GM21737 (cell line): ENCODE data around the gene PDK2.

ENCODE experiments used
- ATAC-seq: cut with Tn5 transposase; IDR thresholded peaks from one replicate; pipeline ENCODE4 v1.9.1; 2021; ENCODE audit warnings: mild to moderate bottlenecking, moderate library complexity; ENCODE audit not compliant: unreplicated experiment

Gene PDK2

DNA sequence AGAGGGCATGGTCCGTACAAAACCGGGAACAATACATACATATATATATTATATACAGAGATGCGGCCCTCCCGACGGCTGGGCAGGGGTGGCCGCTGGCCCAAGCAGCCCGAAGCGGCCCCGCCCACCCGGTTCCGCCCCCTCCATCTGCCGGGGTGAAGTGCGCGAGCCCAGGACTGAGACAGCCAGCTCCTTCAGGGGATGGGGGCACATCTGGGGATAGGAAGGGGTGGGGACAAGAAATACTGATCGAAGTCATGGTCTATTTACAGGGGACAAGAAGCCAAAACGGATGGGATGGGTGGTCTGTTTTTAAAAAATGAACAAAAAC, 38.6 kb downstream of the PDK2 start:
- ATAC-seq = no peak

DNA sequence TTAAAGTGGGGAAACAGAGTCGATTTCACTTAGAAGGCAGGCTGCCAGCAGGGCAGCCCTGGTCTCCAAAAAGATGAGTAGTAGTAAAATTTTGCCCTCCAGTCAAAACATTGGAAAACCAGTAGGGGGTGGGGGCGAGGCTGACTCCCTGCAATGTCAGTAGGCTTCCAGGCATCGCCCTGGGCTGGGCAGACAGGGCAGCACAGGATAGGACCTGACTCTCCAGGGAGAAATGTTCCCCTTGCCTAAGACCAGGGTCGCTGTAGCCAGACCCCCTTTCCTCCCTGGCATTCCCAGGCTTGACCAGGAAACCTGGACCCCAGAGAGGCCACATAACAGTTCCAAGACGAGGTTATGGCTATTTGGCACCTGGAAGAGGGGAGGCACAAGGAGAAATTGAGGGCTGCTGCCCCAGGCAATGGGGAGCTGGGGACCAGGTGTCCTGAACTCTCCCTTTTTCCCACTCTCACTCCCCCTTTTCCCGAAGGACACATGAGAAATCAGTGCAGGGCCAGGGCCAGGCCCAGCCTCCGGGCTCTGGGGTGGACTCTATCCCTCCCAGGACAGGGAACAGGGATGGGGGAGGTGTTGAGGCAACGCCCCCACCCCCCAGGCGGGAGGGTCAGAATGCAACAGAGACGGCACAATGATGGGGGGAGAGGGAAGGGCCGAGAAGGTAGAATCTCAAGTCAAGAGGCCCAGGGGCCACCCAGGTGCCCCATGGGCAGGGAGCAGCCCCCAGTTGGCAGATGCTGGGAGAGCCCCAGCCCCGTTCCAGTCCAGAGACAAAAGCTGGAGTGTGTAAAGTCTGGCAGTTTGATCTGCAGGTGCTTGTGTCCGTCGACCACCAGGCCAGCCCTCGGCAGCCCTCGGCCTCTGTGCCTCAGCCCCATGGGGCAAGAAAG, 39.3 kb downstream of the PDK2 start:
- no peak for ATAC-seq

DNA sequence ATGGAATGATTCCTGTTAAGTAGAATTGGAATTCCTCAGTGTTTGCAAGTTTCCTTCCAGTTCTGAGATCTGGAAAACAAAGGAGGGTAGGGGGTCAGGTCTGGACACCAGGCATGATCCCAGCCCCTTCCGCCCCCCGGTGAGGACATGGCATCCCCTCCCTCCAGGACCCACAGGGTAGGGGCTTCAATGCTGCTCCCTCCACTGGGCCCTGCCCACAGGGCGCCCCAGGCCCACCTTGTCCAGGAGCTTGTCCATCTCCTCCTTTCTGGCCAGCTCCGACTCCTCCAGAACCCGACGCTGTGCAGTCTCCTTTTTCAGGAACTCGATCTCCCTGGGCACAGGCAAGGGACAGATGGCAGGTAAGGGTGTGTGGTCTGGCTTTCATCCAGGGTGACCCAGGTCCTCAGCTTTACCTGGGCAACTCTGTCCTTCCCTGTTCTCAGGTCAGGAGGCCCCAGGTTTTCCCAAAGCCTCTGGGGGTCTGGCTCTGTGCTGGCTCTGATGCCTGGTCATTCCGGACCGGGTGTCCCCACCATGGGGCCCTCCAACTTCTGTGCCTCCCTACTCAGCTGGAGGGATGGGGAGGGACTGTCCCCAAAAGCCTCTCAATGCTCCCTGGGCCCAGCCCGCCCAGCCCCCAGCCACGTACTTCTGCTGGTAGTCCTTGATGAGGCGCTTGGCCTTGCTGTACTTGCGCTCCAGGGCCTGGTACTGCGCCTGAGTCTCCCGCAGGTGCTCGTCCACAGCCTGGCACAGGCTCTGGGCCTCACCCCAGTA, 40.4 kb downstream of the PDK2 start:
- no peak for ATAC-seq

DNA sequence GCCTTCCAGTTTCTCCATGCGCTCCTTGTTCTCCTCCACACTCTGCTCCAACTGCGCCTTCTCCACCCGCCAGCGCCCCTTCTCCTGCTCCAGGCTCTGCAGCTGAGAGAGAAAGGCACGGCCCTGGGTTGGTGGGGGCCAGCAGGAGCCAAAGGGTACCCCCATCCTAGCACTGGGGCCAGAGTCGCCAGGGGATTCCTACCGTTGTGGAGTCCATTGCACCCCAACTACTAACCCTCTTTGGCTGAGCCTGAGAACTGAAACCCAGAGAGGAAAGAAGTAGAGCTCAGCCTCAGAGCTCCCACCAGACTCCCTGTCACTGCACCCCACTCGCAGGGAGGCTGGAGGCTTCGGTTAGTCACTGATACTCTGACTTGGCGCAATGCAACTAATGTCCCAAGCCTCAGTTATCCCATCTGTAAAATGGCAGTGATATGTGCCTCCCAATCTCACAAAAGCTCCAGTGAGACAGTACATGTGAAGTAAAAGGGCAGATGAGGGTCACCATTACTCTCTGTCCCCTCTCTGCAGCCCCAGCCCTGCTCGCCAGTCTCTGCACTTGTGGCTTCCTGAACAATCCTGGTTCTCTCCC, 41.0 kb downstream of the PDK2 start:
- no peak for ATAC-seq

DNA sequence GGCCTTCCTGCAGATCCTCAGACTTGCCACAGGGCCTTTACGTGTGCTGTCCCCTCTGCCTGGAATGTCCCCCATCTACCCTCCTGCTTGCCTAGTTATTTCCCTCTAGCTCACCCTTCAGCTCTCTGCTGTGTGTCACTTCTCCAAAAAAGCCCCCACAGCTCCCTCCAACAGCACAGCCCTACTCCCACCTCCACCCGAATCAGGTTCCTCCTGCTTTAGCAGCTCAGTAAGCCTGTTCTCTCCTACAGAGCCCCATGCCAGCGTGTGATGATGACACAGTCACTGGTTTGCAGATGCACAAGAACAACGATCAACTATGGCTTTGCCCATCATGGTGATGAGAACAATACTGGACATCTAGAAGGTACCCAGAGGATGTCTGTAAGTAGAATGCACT, 41.9 kb downstream of the PDK2 start:
- no peak for ATAC-seq

DNA sequence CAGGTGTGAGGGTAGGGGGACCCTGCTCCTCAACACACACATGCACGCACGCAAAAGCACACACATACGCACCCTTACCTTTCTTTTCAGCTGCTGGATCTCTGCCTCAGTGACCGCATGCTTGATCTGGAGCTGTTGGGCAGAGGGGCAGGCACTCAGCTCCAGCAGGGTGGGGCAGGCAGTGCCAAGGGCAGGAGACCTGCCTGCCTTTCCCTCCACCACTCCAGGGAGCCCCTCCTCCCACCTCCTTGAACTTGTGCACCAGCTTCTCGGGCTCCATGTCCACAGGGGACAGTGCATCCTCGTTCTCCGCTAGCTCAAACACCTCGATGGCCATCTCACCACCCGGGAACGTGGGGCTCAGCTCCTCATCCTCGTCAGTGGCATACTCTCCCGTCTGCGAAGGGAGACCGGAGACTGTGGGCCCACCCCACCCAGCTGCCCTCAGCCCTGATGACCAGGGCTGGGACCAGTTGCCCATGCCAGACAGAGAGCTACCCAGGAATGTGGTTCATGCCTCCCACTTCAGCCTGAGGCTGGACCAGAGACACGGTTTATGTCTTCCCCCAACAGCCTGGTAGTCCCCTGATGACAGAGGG, 44.1 kb downstream of the PDK2 start:
- no peak for ATAC-seq

DNA sequence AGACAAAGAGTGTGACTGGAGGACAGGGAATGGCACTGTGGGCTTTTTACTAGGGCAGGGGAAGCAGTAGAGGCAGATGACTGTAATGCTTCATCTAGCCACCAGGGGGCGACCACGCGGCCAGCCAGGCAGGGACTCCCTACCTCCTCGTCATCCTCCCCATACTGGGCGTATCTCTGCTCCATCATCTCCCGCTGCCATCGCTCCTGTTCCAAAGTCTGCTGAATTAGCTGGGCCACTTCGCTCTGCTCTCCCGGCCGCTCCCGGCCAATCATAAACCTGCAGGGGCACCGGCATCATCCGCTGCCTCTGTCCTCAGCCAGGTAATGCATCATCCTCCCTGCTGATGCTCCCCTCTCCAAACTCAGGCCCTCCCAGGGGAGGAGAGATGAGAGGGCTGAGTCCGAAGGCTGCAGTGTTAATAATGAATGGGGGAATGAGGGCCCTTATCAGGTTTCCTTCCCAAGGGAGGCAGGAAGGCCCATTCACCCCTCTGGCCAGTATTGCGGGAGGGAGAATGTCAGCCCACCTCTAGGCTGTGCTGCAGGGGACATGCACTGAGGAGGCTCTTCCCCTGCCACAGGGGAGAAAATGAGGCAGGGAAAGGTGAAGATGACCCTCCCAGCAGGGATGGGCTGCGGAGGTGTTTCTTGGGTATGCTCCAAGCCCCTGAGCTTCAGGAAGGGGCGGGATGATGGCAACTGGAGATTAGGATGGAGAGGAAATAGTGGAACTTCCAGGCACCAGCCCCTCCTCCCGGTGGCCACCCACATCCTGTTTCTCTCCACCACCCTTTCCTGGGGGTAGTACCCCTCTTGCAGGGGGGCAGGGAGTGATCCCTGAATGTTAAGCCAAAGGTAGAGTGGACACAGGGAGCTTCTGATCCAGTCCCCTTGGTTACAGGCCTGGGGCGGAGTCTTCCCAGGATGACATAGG, 45.1 kb downstream of the PDK2 start:
- ATAC-seq = no peak

DNA sequence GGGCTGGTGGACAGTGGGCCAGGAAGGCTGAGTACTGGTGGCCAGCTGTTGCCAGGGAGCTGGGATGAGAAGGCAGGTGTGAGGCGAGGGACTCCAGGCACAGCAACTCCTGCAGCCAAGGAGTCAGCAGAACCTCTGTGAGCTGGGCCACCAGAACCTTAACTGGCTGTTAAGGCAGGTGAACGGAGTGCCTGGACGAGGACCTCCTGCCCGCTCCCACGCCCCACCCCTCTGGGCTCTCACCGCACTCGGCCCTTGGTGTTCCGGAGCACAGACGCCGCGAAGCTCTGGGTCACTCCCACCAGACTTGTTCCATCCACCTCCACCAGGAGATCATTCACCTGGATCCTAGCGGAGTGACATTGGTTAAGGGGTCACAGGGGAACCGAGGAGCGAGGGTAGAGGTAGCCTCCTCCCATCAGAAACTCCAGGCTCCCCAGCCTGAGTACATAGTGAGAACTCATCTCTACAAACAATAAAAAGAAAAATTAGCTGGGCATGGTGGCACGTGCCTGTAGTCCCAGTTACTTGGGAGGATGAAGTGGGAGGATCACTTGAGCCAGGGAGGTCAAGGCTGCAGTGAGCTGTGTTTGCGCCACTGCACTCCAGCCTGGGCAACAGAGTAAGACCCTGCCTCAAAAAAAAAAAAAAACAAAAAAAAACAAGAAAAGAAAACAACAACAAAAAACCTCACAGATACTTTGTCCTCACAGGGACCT, 46.0 kb downstream of the PDK2 start:
- no peak for ATAC-seq

DNA sequence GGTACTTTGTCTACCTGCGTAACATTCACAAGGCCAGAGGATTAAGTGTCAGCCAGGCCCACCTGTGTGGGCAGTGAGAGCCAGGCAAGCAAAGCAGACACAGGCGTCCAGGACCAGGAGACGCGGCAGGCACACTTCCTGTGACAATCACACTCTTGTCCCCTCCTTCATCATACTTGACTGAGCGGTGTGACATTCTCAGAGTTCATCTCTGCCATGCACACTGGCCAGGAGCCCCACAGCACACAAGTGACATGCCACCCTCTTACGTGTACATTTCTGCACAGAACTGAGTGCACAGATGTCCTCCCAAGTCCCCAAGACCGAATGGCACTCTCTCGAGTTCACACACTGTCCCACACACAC, 46.6 kb downstream of the PDK2 start:
- ATAC-seq = no peak

DNA sequence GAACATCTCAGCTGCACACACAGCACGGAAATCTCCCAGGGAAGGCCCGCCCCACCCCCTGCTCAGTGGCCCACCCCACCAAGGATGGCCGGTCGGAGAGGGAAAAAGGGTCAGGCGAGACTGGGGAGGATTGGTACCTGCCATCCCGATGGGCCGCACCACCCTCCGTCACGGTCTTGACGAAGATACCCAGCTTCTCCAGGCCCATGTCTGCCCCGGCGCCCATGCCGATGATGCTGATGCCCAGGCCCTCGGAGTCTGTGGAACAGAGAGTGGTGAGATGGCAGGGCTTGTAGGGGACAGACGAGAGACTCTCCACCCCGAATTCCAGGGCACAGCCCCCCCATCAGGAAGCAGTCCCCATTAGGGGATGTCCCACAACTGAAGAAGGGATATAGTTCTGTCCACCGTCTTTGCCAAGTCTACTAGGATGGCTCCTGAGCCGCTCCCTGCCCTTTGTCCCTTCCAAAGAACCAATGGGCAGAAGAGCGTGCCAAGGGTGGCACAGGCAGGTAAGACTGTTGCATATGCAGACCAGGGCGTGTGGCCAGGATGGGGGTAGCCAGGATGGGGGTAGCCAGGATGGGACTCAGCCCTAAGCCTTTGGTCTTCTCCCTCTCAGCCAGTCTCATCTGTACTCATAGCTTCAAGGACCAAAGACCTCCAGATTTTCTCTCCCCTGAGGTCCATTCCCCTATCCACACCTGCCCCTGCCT, 48.5 kb downstream of the PDK2 start:
- ATAC-seq = no peak

DNA sequence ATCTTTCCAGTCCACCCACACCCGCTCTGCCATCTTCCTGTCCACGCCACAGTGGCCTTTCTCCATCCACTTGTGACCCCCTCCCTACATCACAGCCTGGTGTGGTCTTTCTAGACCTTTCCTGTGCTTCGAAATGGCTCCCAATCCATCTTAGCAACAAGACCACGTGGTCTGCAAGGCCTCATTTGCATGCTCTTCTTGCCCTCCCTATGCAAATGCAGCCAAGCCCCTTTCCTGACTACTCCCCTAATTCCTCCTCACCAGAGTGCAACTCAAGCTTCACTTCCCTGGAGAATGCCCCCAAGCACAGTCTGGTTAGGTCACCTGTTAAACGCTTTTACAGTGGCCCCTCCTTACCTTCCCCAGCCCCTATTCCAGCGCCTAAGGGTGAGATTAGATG, 49.2 kb downstream of the PDK2 start:
- no peak for ATAC-seq

DNA sequence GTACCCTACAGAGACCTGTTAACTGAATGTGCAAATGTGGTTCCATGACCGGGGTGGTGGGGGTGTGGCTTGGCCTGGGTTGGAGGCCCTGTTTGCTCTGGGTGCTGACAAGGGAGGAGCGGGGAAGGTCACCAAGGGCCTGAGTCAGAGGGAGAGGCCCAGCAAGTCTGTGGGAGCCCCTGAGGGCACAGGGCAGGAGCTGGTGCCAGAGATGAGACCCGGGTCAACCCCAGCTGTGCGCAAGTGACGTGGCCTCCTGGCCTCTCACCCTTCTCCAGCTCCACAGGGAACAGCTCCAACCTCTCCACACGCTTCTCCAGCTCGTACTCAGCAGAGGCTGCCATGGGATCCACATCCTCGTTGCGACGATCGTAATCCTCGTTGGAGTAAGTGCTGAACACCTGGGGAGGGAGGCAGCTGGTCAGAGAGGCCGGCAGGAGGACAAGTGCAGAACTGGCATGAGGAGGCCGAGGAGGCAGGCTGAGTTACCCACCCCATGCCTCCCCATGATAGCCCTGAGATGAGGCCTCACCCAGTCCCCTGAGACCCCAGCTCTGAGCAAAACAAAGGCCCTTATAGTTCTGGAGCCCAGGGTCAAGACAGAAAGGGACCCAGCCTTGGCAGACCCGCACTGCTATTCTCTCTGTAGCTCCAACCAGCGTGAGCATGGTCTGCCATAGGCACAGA, 49.8 kb downstream of the PDK2 start:
- ATAC-seq = no peak

DNA sequence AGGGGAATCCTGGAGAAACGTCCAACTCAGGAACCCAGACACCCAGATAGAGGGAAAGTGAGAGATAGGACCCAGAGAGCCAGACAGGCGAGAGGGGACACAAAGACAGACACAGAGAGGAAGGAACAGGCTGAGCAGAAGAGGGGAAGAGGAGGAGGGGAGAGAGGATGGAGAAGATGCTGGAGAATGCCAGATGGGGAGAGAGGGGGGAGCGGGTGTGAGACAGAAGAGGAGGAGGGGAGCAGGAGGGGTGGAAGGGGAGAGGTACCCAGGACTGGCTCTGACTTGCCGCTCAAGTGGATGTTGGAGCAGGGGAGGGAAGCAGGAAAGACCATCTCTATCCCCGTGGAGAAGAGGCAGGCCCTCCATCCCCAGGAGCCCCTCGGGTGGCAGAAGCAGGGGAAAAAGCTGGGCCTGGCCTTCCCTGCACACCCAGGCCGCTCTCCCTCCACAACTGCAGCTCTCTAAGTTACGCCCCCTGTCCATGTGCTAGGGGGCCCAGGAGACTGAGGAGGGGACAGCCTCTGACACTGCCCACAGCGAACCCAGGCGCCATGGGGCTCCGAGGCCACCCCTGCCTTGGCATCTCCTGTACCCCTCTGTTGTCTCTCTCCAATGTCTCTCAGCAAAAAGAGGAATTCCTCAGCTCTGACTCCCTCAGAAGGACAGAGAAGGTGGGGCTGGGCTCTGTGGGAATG, 50.5 kb downstream of the PDK2 start:
- ATAC-seq = no peak

DNA sequence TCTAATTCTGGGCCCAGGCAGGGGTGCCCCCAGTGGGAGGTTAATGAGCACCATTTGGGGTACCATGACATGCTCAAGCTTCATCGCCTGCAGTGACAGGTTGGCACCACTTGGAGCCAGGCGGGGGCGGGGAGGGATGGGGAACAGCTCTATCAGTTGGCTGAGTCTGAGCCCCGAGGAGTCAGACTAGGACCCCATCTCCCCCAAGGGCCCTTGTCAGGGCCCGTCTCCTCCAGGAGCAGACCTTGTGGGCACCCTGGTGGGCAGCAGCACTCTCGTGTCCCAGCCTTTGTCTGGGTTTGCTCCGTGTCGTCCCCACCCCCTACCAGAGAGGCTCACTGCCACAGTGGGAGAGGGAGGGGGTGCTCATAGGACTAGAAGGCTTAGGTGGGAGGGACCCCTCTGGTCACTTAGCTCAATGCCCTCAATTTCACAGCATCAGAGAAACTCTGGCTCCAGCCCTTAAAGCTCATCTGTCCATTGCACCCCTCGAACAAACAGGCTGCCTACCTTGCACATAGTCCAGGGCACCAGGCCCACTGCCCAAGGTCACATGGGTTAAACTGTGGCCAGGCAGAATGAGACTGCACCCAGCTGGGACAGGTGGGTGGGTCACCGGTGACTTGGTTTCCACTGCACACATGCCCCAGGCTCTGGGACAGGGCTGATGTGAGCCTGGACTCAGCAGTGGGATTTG, 51.2 kb downstream of the PDK2 start:
- no peak for ATAC-seq

DNA sequence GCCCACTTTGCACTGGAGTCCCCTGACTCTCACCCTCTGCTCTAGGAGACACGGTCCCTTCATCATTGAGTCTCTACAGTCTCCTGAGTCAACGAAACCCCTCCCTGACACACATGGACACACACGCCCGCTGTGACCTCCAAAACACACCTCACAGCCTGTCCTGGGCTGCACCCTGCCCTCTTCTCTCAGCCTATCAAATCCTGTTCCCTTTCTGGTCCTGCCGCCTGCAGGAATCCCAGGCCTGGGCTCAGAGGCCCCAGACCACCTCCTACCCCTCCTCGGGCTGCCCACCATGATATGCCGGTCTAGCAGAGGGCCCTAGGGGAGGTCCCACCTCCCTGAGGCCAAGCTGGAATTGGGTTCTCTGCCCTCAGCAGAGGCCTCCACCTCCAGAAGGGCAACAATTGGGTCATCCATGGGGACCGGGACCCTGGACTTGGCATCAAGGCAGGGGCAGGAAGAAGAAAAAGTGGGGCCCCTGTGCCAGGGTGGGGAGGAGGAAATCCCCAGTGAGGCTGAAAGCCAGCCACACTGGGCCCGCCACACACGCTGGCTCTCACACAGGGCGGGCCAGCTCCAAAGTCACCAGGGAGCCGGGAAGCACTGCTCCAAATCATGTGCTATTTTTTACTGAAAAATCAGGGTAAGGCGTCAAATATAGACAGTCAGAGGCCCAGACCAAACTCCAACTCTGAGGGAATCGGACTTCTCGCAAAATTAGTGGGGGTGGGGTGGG, 51.9 kb downstream of the PDK2 start:
- no peak for ATAC-seq

DNA sequence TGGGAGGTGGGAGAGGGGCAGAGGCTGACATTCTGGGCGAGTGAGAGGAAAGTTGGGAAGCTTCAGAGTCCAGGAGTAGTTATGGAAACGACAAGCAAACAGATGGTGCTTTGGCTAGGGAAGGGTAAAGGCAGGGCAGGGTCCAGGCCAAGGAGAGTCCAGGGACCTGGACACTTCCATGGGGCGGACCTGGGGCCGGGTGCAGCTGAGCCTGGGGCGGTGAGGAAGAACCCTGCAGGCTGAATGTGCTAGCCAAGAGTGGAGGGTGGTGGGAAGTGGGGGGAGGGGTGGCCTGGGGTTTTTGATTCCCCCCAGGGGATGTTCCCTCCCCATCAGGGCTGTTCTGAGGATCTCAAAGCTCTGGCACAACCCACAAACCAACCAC, 52.7 kb downstream of the PDK2 start:
- ATAC-seq = no peak
